T-helper 1 cell treated with Interleukin-12 subunit alpha and Interleukin-12 subunit beta and Interleukin-4 antibody, amounts not matched to agents 30 ng/mL and 1 ng/mL, for 36 hours (primary cell): Measurements from ENCODE around the gene OR51S1. TPM values are rescaled to one million over a fixed set of nuclear protein-coding genes. Genes with fewer than 3 reads are reported as not detected.
"Not testable (repeated sequence)": the region's sequence is repeated elsewhere in the genome, so short reads cannot be mapped to it uniquely, and the experiment has no call there.

Source experiments
- intact Hi-C: fragments of 100-400 bp; cut with micrococcal nuclease; formaldehyde crosslinking; loops from one replicate; pipeline ENCODE4 v1.15.1; 2024
- total RNA-seq: library from RNA; stranded (reverse); gene quantifications from 2 replicates; pipeline ENCODE4 v1.2.3, GENCODE V29; 2022

The OR51S1 gene
- total RNA-seq, 1 donor from 2014 or later = not detected

DNA sequence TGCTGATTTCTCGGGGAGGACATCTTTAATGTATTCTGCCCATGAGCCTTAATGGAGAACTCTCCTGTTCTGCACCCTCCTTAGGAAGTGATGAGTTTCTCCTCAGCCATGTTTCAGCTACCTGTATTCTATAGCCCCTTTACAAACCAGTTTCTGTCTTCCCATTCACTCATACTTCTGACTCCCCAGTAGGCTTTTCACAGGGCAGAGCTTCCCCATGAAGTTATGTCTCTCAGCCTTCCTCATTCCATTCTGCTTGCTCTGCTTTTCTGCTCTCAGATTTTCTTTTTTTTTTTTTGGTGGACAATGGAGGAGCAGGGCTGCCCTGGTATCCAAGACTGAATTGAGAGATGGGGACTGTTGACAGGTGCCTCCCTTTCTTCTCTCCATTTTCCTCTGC lies 40.5 kb downstream of the OR51S1 start:
- intact Hi-C loops = no loop called here

DNA sequence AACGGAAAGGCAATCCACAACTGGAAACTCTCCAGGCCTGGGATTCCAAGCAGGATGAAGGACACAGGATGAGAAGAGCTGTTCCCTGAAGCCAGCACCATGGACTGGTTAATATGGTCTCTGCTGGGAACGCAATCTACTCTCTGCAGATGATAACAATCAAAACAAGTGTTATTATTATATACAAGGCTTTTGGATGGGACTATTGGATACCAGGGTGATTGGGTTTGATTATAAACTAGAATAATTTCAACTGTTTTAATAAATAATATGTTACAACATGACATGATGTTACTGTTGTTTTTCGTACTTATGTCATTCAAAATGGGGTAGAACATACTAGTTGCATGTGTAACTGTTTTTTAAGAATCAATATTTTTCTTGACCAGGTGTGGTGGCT lies 44.7 kb downstream of the OR51S1 start, which contains the start of gene OR52R1:
TSS of gene OR52R1 (minus strand) at position 101 of the 400 bp plus-strand sequence. CDS start at position 101, 0 bp downstream.
- intact Hi-C loops = no loop called here

DNA sequence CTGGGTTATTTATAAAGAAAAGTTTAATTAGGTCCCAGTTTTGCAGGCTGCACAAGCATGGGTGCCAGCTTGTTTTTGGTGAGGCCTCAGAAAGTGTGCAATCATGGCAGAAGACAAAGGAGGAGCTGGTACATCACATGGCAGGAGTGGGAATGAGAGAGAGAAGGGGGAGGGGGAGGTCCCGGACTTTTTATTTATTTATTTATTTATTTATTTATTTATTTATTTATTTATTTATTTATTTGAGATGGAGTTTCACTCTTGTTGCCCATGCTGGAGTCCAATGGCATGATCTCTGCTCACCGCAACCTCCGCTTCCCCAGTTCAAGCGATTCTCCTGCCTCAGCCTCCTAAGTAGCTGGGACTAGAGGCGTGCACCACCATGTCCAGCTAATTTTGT lies 47.7 kb downstream of the OR51S1 start:
- intact Hi-C loops = not testable (repeated sequence)

DNA sequence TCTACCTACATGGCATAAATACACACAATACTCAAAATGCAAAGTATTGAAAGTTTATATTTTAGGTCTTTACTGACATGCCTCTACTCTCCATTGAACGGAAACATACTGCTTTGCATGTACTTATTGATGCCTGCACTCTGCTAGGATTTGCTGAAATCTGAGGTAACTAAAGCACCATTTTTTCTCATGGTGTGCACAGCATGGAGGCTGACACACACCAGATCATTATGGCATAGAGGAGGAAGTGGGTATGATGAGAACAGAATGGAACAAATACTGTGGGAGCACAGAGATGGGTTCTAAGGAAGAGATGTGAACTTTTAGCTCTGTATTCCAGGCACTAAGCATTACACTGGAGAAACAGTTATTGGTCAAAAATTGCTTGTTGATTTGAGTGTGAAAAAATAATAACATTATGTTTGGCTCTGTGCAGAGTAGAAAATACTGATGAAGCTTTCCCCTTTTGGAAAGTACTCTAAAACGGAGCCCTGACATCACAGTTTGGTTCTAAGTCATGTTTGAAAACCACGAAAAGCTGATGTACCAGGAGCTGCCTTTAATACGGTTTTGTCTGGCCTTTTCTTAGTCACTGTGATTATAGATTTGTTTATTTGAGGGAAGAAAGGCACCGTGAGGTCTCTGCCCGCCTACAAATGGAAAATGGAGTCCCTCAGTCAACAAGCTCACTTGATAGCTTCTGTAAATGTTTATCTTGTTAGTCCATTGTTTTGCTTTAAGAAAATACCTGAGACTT lies 50.4 kb downstream of the OR51S1 start:
- intact Hi-C loops = no loop called here

Other genes with a start within 250 kb of the OR51S1 start
- 11.0 and 11.8 TPM in 2 replicates for gene TRIM68, start 241.0 kb downstream of the OR51S1 start, total RNA-seq
- gene OR51D1, start 211.7 kb downstream of the OR51S1 start, total RNA-seq = not detected in 2 replicates
- not detected in 2 replicates for gene OR51E1, start 205.2 kb downstream of the OR51S1 start, total RNA-seq
- gene OR51E2, start 151.4 kb downstream of the OR51S1 start, total RNA-seq = not detected in 2 replicates
- gene MMP26, start 144.4 kb downstream of the OR51S1 start, total RNA-seq = not detected in 2 replicates
- not detected in 2 replicates for gene OR51F1, start 79.3 kb downstream of the OR51S1 start, total RNA-seq
- not detected in 2 replicates for gene OR52R1, start 44.8 kb downstream of the OR51S1 start, total RNA-seq
- not detected in 2 replicates for gene OR51F2, start 27.9 kb downstream of the OR51S1 start, total RNA-seq
- gene OR51T1, start 32.7 kb upstream of the OR51S1 start, total RNA-seq = not detected in 2 replicates
- gene OR51A7, start 54.6 kb upstream of the OR51S1 start, total RNA-seq = not detected in 2 replicates
- not detected in 2 replicates for gene OR51G2, start 70.1 kb upstream of the OR51S1 start, total RNA-seq
- not detected in 2 replicates for gene OR51G1, start 75.1 kb upstream of the OR51S1 start, total RNA-seq
- not detected in 2 replicates for gene OR51A4, start 98.4 kb upstream of the OR51S1 start, total RNA-seq
- not detected in 2 replicates for gene OR51A2, start 106.5 kb upstream of the OR51S1 start, total RNA-seq
- not detected in 2 replicates for gene OR51L1, start 145.6 kb upstream of the OR51S1 start, total RNA-seq
- not detected in 2 replicates for gene OR52J3, start 197.3 kb upstream of the OR51S1 start, total RNA-seq
- gene OR52E2, start 210.4 kb upstream of the OR51S1 start, total RNA-seq = not detected in 2 replicates
- gene OR52E1, start 220.4 kb upstream of the OR51S1 start, total RNA-seq = not detected in 2 replicates